Loucy (cell line): Measurements from ENCODE around the gene RCN1.

Experiments used
- H2AFZ ChIP-seq: fragments of 200-600 bp; sonication (generic); 2 replicates; pipeline ENCODE4 v1.6.0; 2016; ENCODE audit warnings: antibody characterized with exemption, mild to moderate bottlenecking, low read length, moderate library complexity
- H3F3A ChIP-seq: fragments of 200-600 bp; 2 replicates; pipeline ENCODE4 v1.6.0; 2016; ENCODE audit warnings: antibody characterized with exemption, low read depth, mild to moderate bottlenecking
- H3K27me3 ChIP-seq: fragments of 200-600 bp; sonication (generic); 2 replicates; pipeline ENCODE4 v1.6.1; 2014; ENCODE audit warnings: low read length, mild to moderate bottlenecking; ENCODE audit not compliant: insufficient read depth, poor library complexity, severe bottlenecking
- H3K36me3 ChIP-seq: fragments of 200-600 bp; sonication (generic); 2 replicates; pipeline ENCODE4 v1.6.1; 2016; ENCODE audit warnings: low read length; ENCODE audit not compliant: insufficient read depth
- H3K4me1 ChIP-seq: fragments of 200-600 bp; sonication (generic); 2 replicates; pipeline ENCODE4 v1.5.1; 2014; ENCODE audit warnings: low read length, mild to moderate bottlenecking; ENCODE audit not compliant: insufficient read depth, poor library complexity, severe bottlenecking
- H3K4me2 ChIP-seq: fragments of 200-600 bp; sonication (generic); 2 replicates; pipeline ENCODE4 v1.6.0; 2014; ENCODE audit warnings: antibody characterized with exemption, low read length, low read depth, mild to moderate bottlenecking; ENCODE audit not compliant: poor library complexity, severe bottlenecking
- H3K4me3 ChIP-seq: fragments of 200-600 bp; sonication (generic); 2 replicates; pipeline ENCODE4 v1.5.1; 2014; ENCODE audit warnings: low read length, mild to moderate bottlenecking, mixed read lengths; ENCODE audit not compliant: poor library complexity, severe bottlenecking
- H3K79me2 ChIP-seq: fragments of 200-600 bp; sonication (generic); 2 replicates; pipeline ENCODE4 v1.6.1; 2014; ENCODE audit warnings: low read length; ENCODE audit not compliant: insufficient read depth
- H3K9ac ChIP-seq: fragments of 200-600 bp; sonication (generic); 2 replicates; pipeline ENCODE4 v1.6.0; 2014; ENCODE audit warnings: mild to moderate bottlenecking, low read depth, low read length, moderate library complexity; ENCODE audit not compliant: poor library complexity, severe bottlenecking
- H3K9me2 ChIP-seq: fragments of 200-600 bp; sonication (generic); replicated peaks from 2 replicates; pipeline ENCODE4 v1.6.1; 2016; ENCODE audit warnings: low read depth, low read length, mixed read lengths
- H3K9me3 ChIP-seq: fragments of 200-600 bp; sonication (generic); 2 replicates; pipeline ENCODE4 v1.6.1; 2014; ENCODE audit warnings: mild to moderate bottlenecking, antibody characterized with exemption, low read length, low read depth; ENCODE audit not compliant: insufficient read depth
- H4K20me1 ChIP-seq: fragments of 200-600 bp; sonication (generic); 2 replicates; pipeline ENCODE4 v1.6.0; 2014; ENCODE audit warnings: antibody characterized with exemption, low read length, mild to moderate bottlenecking; ENCODE audit not compliant: insufficient read depth, poor library complexity, severe bottlenecking
- EZH2phosphoT487 ChIP-seq: fragments of 200-600 bp; IDR thresholded peaks from 2 replicates; pipeline ENCODE4 v1.6.1; 2018; ENCODE audit warnings: antibody characterized with exemption, mild to moderate bottlenecking, moderate library complexity, borderline replicate concordance
- TF ChIP-seq, protein P1 (sequence below): fragments of 200-600 bp; sonication (generic); conservative IDR thresholded peaks from 2 replicates; pipeline ENCODE4 v1.5.1; 2014; ENCODE audit warnings: mild to moderate bottlenecking, antibody characterized with exemption, low read length

RCN1 gene

GRCh38 chr11:32105871-32106560, 15.1 kb downstream of the RCN1 start:
- Histone ChIP-seq H3K4me3 (no peak overlapping the region), H3K79me2 (no peaks in the 10 kb centered on the region), H3K4me2 (no peak overlapping the region), H4K20me1 (no peaks in the 10 kb centered on the region), H3K9me2 (no peaks in the 10 kb centered on the region), H3K9ac (no peak overlapping the region), H3K4me1 (no peaks in the 10 kb centered on the region), H3K9me3 (no peaks in the 10 kb centered on the region), H3K27me3 (no peaks in the 10 kb centered on the region), H2AFZ (no peak overlapping the region), H3F3A (no peaks in the 10 kb centered on the region), H3K36me3 (peaks cover 37% of the 10 kb centered on the region; the same call in 1 of the 2 replicates)
- TF ChIP-seq, protein P1, sequence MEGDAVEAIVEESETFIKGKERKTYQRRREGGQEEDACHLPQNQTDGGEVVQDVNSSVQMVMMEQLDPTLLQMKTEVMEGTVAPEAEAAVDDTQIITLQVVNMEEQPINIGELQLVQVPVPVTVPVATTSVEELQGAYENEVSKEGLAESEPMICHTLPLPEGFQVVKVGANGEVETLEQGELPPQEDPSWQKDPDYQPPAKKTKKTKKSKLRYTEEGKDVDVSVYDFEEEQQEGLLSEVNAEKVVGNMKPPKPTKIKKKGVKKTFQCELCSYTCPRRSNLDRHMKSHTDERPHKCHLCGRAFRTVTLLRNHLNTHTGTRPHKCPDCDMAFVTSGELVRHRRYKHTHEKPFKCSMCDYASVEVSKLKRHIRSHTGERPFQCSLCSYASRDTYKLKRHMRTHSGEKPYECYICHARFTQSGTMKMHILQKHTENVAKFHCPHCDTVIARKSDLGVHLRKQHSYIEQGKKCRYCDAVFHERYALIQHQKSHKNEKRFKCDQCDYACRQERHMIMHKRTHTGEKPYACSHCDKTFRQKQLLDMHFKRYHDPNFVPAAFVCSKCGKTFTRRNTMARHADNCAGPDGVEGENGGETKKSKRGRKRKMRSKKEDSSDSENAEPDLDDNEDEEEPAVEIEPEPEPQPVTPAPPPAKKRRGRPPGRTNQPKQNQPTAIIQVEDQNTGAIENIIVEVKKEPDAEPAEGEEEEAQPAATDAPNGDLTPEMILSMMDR: no peak
- TF ChIP-seq EZH2phosphoT487: no peak

DNA sequence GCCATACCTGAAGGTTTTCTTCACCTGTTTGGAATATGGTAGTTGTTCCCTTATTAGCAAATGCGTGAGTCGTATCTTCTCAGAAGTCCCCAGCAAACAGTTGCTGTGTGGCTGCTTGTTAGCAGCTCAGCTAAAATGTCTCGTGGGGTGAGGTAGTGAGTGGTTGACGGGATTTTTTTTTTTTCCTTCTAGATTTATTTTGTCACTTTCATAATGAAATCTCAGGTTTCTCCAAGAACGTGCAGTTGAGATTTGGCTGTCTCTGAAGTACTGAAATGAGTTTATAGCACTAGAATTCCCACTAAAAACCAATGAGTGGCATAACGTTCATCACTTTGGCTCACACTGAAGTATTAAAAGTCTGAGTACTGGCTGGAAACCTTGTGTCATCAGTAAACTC, 16.8 kb downstream of the RCN1 start:
- no peak overlapping the region for H3K9ac ChIP-seq
- no peak overlapping the region for H3K4me3 ChIP-seq
- H3K9me3 ChIP-seq: no peaks in the 10 kb centered on the region
- H3K4me2 ChIP-seq: no peak overlapping the region
- no peak overlapping the region for H2AFZ ChIP-seq
- H3K27me3 ChIP-seq: no peaks in the 10 kb centered on the region
- no peaks in the 10 kb centered on the region for H3K4me1 ChIP-seq
- no peaks in the 10 kb centered on the region for H3K9me2 ChIP-seq
- peaks cover 21% of the 10 kb centered on the region; the same call in 1 of the 2 replicates for H3K36me3 ChIP-seq
- no peaks in the 10 kb centered on the region for H3K79me2 ChIP-seq
- H4K20me1 ChIP-seq: no peaks in the 10 kb centered on the region
- no peaks in the 10 kb centered on the region for H3F3A ChIP-seq
- TF ChIP-seq EZH2phosphoT487: no peak
- TF ChIP-seq, protein P1: no peak

- H3K9ac ChIP-seq: no peak overlapping the region
- H3K4me1 ChIP-seq: no peaks in the 10 kb centered on the region
- H3F3A ChIP-seq: no peaks in the 10 kb centered on the region
- H3K36me3 ChIP-seq: peaks cover 11% of the 10 kb centered on the region; the same call in 1 of the 2 replicates
- no peaks in the 10 kb centered on the region for H3K27me3 ChIP-seq
- H3K9me2 ChIP-seq: no peaks in the 10 kb centered on the region
- no peaks in the 10 kb centered on the region for H3K79me2 ChIP-seq
- H4K20me1 ChIP-seq: no peaks in the 10 kb centered on the region
- no peak overlapping the region for H3K4me2 ChIP-seq
- TF ChIP-seq EZH2phosphoT487: no peak
- TF ChIP-seq, protein P1: no peak
- H3K9me3 ChIP-seq: no peaks in the 10 kb centered on the region
- no peak overlapping the region for H2AFZ ChIP-seq
- no peak overlapping the region for H3K4me3 ChIP-seq
Observed at GRCh38 chr11:32108576-32108975, 17.7 kb downstream of the RCN1 start.
